GM23248 (cell line): ENCODE results near the gene AOPEP. TPM values are rescaled to one million over a fixed set of nuclear protein-coding genes. Genes with fewer than 3 reads are reported as not detected.

ENCODE experiments used
- DNase-seq: peaks from one replicate; pipeline ENCODE4 v3.0.0-alpha.2; 2015
- H2AFZ ChIP-seq: fragments of 200-600 bp; sonication (generic); 2 replicates; pipeline ENCODE4 v1.6.1; 2016; ENCODE audit warnings: antibody characterized with exemption
- H3F3A ChIP-seq: fragments of 200-600 bp; sonication (generic); 2 replicates; pipeline ENCODE4 v1.6.1; 2016; ENCODE audit warnings: mild to moderate bottlenecking, antibody characterized with exemption, mixed run types; ENCODE audit not compliant: insufficient read depth
- H3K27ac ChIP-seq: fragments of 200-600 bp; sonication (generic); 2 replicates; pipeline ENCODE4 v1.5.1; 2016; ENCODE audit warnings: mild to moderate bottlenecking
- H3K27me3 ChIP-seq: fragments of 200-600 bp; sonication (generic); replicated peaks from 2 replicates; pipeline ENCODE4 v1.6.1; 2016; ENCODE audit warnings: mild to moderate bottlenecking; ENCODE audit not compliant: insufficient read depth
- H3K36me3 ChIP-seq: fragments of 200-600 bp; sonication (generic); 2 replicates; pipeline ENCODE4 v1.6.1; 2016; ENCODE audit warnings: low read depth, mild to moderate bottlenecking
- H3K4me1 ChIP-seq: fragments of 200-600 bp; sonication (generic); 2 replicates; pipeline ENCODE4 v1.6.1; 2016; ENCODE audit warnings: mild to moderate bottlenecking; ENCODE audit not compliant: insufficient read depth
- H3K4me2 ChIP-seq: fragments of 200-600 bp; sonication (generic); one replicate; pipeline ENCODE4 v1.6.1; 2016; ENCODE audit warnings: mild to moderate bottlenecking; ENCODE audit not compliant: unreplicated experiment
- H3K4me3 ChIP-seq: fragments of 200-600 bp; sonication (generic); 2 replicates; pipeline ENCODE4 v1.5.1; 2016; ENCODE audit warnings: mild to moderate bottlenecking
- H3K79me2 ChIP-seq: fragments of 200-600 bp; sonication (generic); 2 replicates; pipeline ENCODE4 v1.6.1; 2016; ENCODE audit warnings: mild to moderate bottlenecking; ENCODE audit not compliant: insufficient read depth
- H3K9ac ChIP-seq: fragments of 200-600 bp; sonication (generic); 2 replicates; pipeline ENCODE4 v1.6.1; 2016; ENCODE audit warnings: mild to moderate bottlenecking
- H3K9me2 ChIP-seq: fragments of 200-600 bp; sonication (generic); 2 replicates; pipeline ENCODE4 v1.6.1; 2016; ENCODE audit warnings: mixed run types, mild to moderate bottlenecking, moderate library complexity; ENCODE audit not compliant: insufficient read depth
- H3K9me3 ChIP-seq: fragments of 200-600 bp; sonication (generic); one replicate; pipeline ENCODE4 v1.6.1; 2017; ENCODE audit warnings: low read depth
- H4K20me1 ChIP-seq: fragments of 200-600 bp; sonication (generic); 2 replicates; pipeline ENCODE4 v1.6.0; 2016; ENCODE audit not compliant: insufficient read depth
- EZH2 ChIP-seq: fragments of 200-600 bp; sonication (generic); IDR thresholded peaks from 2 replicates; pipeline ENCODE4 v1.6.1; 2018; ENCODE audit warnings: antibody characterized with exemption, mild to moderate bottlenecking; ENCODE audit not compliant: insufficient read depth, poor library complexity, severe bottlenecking
- EZH2phosphoT487 ChIP-seq: fragments of 200-600 bp; sonication (generic); IDR thresholded peaks from 2 replicates; pipeline ENCODE4 v1.6.1; 2018; ENCODE audit warnings: antibody characterized with exemption, moderate library complexity, mild to moderate bottlenecking, low read depth; ENCODE audit not compliant: insufficient read depth
- WGBS, 2 experiments: methylation state at CpG; one replicate each; pipeline ENCODE4 v1.1.6; 2015 to 2017; ENCODE audit warnings: low lambda C conversion rate in 2 of 2, low coverage in 1 of 2; ENCODE audit errors: missing lambda C conversion rate in 2 of 2; 5-methylcytosine and 5-hydroxymethylcytosine counted together
- in situ Hi-C: fragments of 300-500 bp; cut with MboI; formaldehyde crosslinking; loops from 2 replicates; pipeline ENCODE4 v1.15.0; 2020
- polyA plus RNA-seq: library from polyadenylated mRNA; unstranded; fragments of >200 nt; fragmentation: Nextera tagmentation; extraction: Ambion mirVana; gene quantifications from 2 replicates; pipeline ENCODE4 v1.2.1, GENCODE V29; 2016
- total RNA-seq: library from RNA; depleted of rRNA; stranded (reverse); fragments of >200 nt; shearing (Covaris generic); gene quantifications from 2 replicates; pipeline ENCODE4 v1.2.3, GENCODE V29; 2014

Gene AOPEP
- total and polyA plus RNA-seq, 2 experiments from 2014 or later = 90.0 to 120 TPM

- H3K4me1 ChIP-seq = peaks cover 29% of the 10 kb centered on the region
- no peak overlapping the region for H3K4me2 ChIP-seq
- no peaks in the 10 kb centered on the region for H3K27me3 ChIP-seq
- TF ChIP-seq EZH2 (no peak), EZH2phosphoT487 (no peak)
- H3K9ac ChIP-seq = no peak overlapping the region
- H4K20me1 ChIP-seq = no peaks in the 10 kb centered on the region
- in situ Hi-C loops = no loop called here
- peaks cover 14% of the 10 kb centered on the region for H3F3A ChIP-seq
- H2AFZ ChIP-seq = no peak overlapping the region
- no peak overlapping the region for H3K27ac ChIP-seq
- no peaks in the 10 kb centered on the region for H3K9me3 ChIP-seq
- no peaks in the 10 kb centered on the region for H3K36me3 ChIP-seq
- no peak overlapping the region for H3K4me3 ChIP-seq
- no peaks in the 10 kb centered on the region for H3K79me2 ChIP-seq
- 34 to 36% methylated on average over 5 of the region's 5 CpGs for WGBS, 2 experiments
- DNase-seq = peak; percentile 10
- H3K9me2 ChIP-seq = no peaks in the 10 kb centered on the region
Measured at GRCh38 chr9:94951324-94952135, 225.0 kb downstream of the AOPEP start.

GRCh38 chr9:94952565-94953373, 226.3 kb downstream of the AOPEP start:
- Histone ChIP-seq H3K27me3 (no peaks in the 10 kb centered on the region), H4K20me1 (no peaks in the 10 kb centered on the region), H3K9me3 (no peaks in the 10 kb centered on the region), H3K79me2 (no peaks in the 10 kb centered on the region), H3K27ac (no peak overlapping the region; the same call in 1 of the 2 replicates), H3K4me3 (no peak overlapping the region), H3F3A (peaks cover 11% of the 10 kb centered on the region; the same call in 1 of the 2 replicates), H3K4me2 (peak overlapping the region; percentile 10), H3K4me1 (peaks cover 28% of the 10 kb centered on the region), H3K36me3 (no peaks in the 10 kb centered on the region), H2AFZ (peak overlapping the region; percentile 22; the same call in 1 of the 2 replicates), H3K9me2 (no peaks in the 10 kb centered on the region), H3K9ac (peak overlapping the region; percentile 5; the same call in 1 of the 2 replicates)
- DNase-seq = peak; percentile 47
- WGBS, 2 experiments = 49 to 55% methylated on average over 8 of the region's 8 CpGs
- TF ChIP-seq EZH2 (no peak), EZH2phosphoT487 (no peak)
- in situ Hi-C loops = no loop called here

- no peak for DNase-seq
- H3K4me1 ChIP-seq = peaks cover 10% of the 10 kb centered on the region
- no peak overlapping the region for H3K9ac ChIP-seq
- H3K9me2 ChIP-seq = no peaks in the 10 kb centered on the region
- H3K36me3 ChIP-seq = no peaks in the 10 kb centered on the region
- H2AFZ ChIP-seq = no peak overlapping the region
- no peak overlapping the region for H3K27ac ChIP-seq
- no peaks in the 10 kb centered on the region for H3K9me3 ChIP-seq
- in situ Hi-C loops = no loop called here
- H3F3A ChIP-seq = peaks cover 3% of the 10 kb centered on the region; the same call in 1 of the 2 replicates
- WGBS, 2 experiments = 88 to 95% methylated on average over 5 of the region's 5 CpGs
- no peaks in the 10 kb centered on the region for H3K27me3 ChIP-seq
- H4K20me1 ChIP-seq = no peaks in the 10 kb centered on the region
- TF ChIP-seq EZH2 (no peak), EZH2phosphoT487 (no peak)
- no peaks in the 10 kb centered on the region for H3K79me2 ChIP-seq
- no peak overlapping the region for H3K4me2 ChIP-seq
- no peak overlapping the region for H3K4me3 ChIP-seq
Measured at GRCh38 chr9:94956731-94957130, 230.2 kb downstream of the AOPEP start.

- no peak overlapping the region for H3K9ac ChIP-seq
- no peaks in the 10 kb centered on the region for H3K36me3 ChIP-seq
- H3K9me2 ChIP-seq = no peaks in the 10 kb centered on the region
- in situ Hi-C loops = no loop called here
- no peak overlapping the region for H3K4me2 ChIP-seq
- no peaks in the 10 kb centered on the region for H3K79me2 ChIP-seq
- WGBS, 2 experiments = 98 to 100% methylated on average over 1 to 5 of the region's 5 CpGs
- no peaks in the 10 kb centered on the region for H4K20me1 ChIP-seq
- no peaks in the 10 kb centered on the region for H3K27me3 ChIP-seq
- no peak for DNase-seq
- H3K4me3 ChIP-seq = no peak overlapping the region
- H3K4me1 ChIP-seq = no peaks in the 10 kb centered on the region
- no peak overlapping the region for H3K27ac ChIP-seq
- no peaks in the 10 kb centered on the region for H3K9me3 ChIP-seq
- H3F3A ChIP-seq = no peaks in the 10 kb centered on the region
- H2AFZ ChIP-seq = no peak overlapping the region
- TF ChIP-seq EZH2 (no peak), EZH2phosphoT487 (no peak)
Measured at GRCh38 chr9:94960964-94961363, 234.5 kb downstream of the AOPEP start.
